Pulmonary artery endothelial cell (primary cell): ENCODE data around the gene MYCBP2. TPM values are rescaled to one million over a fixed set of nuclear protein-coding genes. Genes with fewer than 3 reads are reported as not detected.

ENCODE experiments used
- DNase-seq: peaks from one replicate; pipeline ENCODE4 v3.0.0-alpha.2; 2011; ENCODE audit warnings: low read depth, low spot score
- total RNA-seq: library from RNA; depleted of rRNA; stranded (reverse); fragments of >200 nt; gene quantifications from 2 replicates; pipeline ENCODE4 v1.2.3, GENCODE V29; 2014

MYCBP2 gene
- total RNA-seq, 1 donor from 2014 or later, result 73.4 TPM

GRCh38 chr13:77105051-77105450 is 221.8 kb downstream of the MYCBP2 start:
- DNase-seq, result no peak

DNA sequence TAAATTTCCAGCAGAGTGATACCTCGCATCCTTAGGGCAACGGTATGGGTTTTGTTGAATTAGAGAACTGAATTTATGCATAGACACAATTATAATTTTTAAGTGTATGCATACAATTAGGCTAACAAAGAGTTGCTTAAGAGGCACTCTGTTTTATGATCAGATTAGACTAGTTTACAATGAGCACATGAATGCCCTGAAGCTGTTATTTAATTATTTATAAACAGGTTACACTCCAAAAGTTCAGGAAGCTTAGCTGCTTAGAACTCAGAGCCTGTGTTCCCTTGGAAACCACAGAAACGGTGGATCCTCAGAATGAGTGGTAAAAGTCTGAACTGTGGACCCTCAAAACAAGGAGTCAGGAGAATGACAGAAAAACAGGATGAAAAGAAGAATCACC is 227.5 kb downstream of the MYCBP2 start:
- no peak for DNase-seq

DNA sequence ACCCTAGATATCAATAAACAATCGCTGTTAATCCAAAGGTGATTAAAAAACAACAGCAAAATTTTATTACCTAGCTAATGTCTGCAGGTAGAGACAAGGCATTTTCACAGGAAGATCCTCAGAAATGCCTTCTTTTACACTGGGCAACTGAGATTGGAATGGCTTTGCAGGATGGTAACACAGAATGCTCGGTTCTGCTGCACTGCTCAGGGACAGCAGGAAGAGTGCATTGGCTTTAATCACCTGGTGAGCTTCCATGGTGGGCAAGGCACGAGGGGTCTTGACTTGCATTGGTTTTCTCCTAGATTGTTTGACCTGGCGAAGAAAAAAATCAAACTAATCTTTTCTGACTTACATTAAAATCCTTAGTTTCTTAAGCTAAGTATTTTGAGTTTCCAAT is 231.6 kb downstream of the MYCBP2 start:
- DNase-seq, result no peak

DNA sequence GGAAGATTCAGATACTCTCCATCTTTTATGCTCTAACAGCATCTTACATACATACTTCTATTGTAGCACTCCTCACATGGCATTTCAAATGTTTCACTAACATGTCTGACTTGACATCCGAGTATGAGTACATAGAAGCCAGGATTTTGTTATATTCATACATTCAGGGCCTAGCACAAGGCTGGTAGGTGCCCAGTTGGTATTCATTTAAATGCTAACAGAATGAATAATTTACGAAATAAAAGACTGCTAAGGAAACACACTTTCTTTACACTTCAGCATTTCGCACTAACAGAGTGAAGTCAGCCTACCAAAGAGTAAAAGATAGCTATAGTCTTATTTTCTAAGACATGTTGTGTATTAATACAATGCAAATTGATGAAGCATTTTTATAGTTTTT is 232.1 kb downstream of the MYCBP2 start:
- DNase-seq, result no peak

DNA sequence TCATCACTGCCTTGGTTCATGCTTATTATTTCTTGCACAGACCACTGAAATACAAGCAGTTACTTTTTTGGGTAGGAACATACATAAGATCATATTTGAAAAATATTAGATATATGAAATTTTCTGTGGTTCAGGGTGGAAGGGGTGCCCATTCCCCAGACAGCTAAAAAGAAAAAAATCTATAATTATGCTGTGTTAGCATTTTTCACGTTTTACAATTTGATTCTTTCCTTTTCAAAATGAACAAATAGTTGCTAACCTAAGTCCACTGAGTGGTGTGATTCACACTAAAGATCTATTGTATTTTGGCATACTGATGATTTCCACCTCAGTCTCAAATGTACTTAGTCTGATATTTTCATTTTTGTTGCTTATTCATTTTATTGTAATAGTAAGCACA is 233.2 kb downstream of the MYCBP2 start:
- no peak for DNase-seq

DNA sequence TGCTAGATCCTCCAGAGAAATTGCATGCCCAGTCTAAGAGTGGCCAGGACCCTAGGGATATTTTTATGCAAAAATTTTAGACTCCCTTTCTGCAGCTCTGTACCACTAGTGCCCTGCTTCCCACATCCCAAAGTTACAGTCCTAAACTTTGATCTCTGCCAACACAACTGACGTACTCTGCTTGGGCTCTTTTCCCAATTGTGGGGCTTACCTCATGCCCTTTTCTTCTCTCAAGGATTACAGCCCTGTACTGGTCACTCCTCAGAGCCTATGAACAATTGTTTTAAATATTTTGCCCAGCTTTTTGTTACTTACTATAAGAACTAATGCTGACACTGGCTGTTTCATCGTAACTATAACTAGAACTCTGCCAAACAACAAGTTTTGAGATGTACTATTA is 242.1 kb downstream of the MYCBP2 start:
- DNase-seq, result no peak

DNA sequence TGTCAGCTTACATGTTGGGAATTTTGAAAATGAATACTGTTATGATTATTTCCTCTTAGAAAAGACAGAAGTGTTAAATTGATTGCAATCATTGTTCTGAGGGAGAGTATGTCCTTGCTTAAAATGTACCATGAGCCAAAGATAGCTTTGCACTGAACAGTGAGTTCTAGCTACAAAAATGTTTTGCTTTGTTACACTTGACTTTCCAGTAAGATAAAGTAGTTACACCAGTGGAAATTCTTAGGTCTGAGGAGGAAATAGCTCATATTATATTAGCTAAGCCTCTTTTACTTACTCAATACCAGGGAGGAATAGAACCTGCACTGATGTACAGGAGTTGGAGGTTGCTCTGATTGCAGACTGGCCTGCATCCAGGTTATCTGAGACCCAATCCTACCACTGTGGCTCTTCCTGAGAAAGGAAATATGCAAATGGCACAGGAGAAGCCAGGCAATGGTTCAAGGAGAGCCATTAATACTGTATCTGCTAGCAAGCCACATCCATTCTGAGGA is 246.9 kb downstream of the MYCBP2 start:
- no peak for DNase-seq

GRCh38 chr13:77067519-77067918 is 259.4 kb downstream of the MYCBP2 start:
- no peak for DNase-seq

- no peak for DNase-seq
Measured at GRCh38 chr13:77065461-77066147, 261.3 kb downstream of the MYCBP2 start.

DNA sequence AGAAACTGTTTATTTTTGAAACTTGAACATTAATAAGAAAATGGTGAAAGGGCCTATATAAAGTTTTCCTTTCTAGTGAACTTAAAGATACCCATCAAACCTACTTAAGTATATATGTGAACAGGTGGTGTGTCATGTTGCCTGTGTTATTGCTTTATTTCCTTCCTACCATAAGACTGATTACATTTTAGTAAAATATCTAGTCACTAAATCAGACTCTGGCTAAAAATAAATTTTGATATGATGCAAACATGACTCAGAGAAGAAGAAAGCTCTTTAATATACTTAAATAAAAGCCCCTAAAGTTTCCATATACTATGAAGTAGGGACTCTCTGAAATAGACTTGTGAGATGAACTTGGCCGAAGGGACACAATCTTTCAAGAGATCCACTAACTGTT is 264.8 kb downstream of the MYCBP2 start:
- no peak for DNase-seq

- DNase-seq, result no peak
Measured at GRCh38 chr13:77061362-77061761, 265.5 kb downstream of the MYCBP2 start.

- no peak for DNase-seq
Measured at GRCh38 chr13:77056886-77057285, 270.0 kb downstream of the MYCBP2 start.

DNA sequence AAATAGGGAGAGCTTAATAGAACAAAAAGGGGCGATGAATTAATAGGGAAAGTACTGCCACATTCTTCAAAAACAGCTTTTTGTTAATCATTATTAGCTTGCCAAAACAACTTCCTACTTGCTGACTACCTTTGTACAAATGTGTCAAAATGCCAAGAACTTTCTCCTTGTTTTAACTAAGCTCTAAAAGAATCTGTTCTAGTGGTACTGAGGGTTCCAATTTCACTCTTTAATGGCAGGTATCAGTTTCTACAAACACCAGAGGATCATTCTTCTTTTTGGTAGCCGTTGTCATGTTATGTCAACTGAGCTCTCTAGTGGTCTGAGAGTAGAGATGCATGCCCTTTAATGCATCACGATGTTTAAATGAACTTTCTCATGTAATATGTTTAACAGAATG is 270.5 kb downstream of the MYCBP2 start:
- DNase-seq, result no peak

DNA sequence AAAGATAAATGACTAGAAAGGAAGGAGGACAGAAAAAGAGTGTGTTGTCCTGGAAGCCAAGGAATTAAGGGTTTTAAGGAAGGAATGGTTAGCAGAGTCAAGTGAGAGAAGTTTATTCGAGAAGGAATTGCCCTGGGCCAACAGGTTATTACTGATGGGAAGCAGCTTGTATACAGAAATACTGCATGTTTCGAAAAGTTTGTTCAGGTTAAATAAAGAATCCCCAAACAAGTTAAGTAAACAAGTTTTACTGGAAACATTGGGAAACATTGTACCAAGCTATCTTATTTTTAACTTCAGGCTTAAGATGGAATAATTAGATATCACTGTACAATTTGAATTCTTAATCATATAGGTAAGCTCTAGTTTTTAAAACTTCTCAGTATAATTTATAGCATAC is 271.7 kb downstream of the MYCBP2 start:
- DNase-seq, result no peak

GRCh38 chr13:77053192-77053591 is 273.7 kb downstream of the MYCBP2 start:
- DNase-seq, result no peak

DNA sequence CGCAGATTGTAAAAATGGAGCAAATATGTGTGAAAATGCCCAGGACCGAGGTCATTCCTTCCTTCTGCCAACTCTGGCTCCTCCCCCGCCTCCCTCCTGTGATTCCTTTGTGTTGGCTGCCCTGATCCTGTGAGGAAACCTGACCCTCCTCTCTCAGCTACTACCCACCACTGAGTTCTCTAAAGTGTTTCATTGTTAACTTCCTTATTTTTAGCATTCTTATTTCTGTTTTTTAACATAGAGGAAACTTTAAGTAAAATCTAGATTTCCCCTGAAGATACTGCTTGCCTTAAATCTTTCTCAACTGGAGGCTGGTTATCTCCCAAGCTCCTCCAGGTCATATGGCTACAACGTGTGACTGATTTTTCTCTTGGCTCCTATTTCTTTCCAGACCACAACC is 278.2 kb downstream of the MYCBP2 start:
- DNase-seq, result no peak

DNA sequence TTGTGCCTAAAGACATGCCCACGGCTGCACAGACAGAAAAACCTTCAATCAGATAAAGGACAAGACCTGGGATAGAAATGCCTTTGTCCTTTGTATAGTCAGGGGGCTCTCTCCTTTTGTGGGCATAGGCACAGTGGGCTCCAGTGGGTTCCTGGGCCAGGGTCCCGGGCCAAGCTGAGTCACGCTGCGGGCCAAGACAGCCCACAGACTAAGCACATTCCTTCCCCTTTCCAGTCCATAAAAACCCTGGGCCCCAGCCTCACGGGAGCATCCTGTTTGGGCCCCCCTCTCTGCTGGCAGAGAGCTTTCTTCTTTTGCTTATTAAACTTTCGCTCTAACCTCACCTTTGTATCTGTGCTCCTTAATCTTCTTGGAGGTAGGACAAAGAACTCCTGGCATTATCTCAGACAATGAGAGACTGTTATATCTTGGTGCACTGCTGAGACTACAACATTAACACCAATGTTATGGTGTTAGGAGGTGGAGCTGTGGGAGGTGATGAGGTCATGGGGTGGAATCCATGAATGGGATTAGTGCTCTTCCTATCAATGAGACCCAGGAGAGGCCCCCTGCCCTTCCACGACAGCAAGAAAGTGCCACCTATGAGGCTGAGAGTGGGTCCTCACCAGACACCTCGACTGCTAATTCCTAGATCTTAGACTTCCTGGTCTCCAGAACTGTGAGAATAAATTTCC is 279.1 kb downstream of the MYCBP2 start:
- no peak for DNase-seq

- DNase-seq, result no peak
Measured at GRCh38 chr13:77042566-77043177, 284.2 kb downstream of the MYCBP2 start.

DNA sequence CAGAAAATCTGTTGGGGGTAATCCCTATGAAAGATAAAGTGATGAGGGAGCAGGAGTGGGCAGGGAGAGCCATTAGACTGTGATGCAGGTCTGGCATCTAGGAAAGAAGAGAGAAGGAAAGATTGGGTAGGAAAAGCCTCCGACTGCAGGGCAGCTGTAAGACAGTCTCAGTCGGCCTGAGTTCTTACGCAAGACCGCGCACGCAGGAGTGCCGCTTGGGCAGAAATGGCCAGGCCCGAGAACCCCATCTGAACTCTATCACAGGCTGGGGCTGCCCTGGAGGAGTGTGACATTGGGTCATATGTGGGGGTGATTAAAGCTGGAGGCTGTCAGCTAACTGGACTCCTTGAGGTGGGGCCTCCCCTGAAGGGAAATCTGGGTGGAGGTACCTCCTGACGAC is 286.1 kb downstream of the MYCBP2 start:
- no peak for DNase-seq

DNA sequence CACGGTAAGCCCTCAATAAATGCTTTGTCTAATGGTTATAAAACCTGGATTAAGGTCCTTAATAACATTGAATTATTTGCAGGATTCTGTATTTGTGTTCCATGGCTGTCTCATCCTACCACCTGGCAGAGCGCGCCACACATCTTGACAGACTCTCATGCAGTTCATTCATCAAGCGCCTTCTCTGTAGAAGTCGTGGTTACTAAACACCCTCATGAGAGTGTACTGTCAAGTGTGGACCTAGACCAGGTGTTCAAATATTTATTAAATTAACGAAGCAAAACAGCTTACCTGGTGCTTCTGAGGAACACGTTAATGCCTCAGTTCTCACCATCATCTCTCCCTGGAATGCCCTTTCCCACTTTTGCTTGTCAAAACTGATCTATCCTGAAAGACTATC is 286.8 kb downstream of the MYCBP2 start:
- DNase-seq, result no peak

DNA sequence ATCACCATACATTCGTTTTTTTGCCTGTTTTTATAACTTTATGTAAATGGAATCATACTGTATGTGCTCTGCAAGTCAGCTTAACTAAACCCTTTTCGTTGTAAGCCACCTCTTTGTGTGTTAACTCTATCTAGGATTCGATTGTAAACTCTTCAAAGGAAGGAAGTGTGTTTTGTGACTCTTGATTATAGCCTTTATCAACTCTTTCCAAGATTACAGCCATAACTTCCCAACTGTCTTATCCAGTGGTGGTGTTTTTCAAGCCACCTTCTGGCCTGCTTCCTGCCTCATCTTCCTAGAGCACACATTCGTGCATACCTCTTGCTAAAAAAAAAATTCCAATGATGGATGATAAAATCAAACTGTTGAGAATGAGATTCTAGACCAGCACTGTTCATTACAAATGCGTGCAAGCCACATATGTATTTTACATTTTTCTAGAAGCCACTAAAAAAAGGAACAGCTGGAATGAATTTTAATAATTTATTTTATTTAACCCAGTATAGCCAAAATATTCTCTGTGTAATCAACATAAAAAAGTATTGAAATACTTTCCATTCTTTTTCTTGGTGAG is 287.9 kb downstream of the MYCBP2 start:
- DNase-seq, result peak; percentile 8

DNA sequence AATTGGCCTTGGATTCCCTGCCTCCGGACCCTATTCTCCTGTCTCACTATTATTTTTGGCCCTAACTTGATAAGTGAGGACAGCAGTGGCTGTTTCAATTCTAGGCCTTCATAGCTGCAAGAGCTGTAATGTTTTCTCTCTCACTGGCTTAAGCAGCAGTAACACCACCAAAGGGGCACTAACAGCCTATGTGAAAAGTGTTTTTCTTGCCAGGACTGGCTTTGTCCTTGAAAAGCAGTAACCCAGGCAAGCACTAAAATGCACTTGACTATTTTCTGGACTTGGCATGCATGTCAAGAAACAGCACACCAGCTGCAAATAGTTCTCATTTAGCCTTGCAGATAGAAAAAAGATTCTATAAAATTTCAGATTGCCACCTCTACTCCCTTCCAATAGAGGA is 290.6 kb downstream of the MYCBP2 start:
- no peak for DNase-seq
